ENCODE measurements around the gene DCAF15. TPM values are rescaled to one million over a fixed set of nuclear protein-coding genes. Genes with fewer than 3 reads are reported as not detected.

DCAF15 gene
- total and polyA plus RNA-seq, 2 experiments from 2014 or later = 9.3 to 11.5 TPM

DNA sequence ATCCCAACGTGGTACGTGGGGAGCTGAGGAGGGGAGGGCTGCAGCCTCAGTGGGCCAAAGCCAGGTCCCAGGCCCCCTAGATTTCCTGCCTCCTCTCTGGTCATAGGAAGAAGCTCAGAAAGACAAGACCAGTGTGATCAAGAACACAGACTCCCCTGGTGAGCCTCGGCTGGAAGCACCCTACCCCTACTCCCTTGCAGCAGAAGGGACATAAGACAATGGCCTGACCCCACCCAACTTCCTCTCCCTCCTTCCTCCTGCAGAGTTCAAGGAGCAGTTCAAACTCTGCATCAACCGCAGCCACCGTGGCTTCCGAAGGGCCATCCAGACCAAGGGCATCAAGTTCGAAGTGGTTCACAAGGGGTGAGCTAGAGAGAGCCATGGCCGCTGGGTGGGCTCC is 25.6 kb upstream of the DCAF15 start:
- in situ Hi-C loops (cut with MboI) = no loop called here

DNA sequence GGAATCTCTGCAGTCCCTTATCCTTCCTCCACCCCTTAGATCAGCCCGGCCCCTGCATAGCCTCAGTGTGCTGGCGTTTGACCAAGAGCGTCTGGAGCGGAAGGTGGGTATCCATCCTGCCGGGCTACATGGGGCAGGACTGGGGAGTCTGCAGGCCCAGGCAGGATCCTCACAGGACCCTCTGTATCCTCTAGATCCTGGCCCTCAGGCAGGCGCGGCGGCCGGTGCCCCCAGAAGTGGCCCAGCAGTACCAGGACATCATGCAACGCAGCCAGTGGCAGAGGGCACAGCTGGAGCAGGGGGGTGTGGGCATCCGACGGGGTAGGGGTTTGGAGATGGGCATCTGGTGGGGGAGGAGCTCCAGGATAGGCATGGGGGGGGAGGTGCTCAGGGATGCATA is 23.0 kb upstream of the DCAF15 start:
- Histone ChIP-seq H3K27me3 (replicated peaks; ENCODE audit: insufficient read depth) (no peaks in the 10 kb centered on the region), H3F3A (ENCODE audit: insufficient read depth) (no peaks in the 10 kb centered on the region), H3K9me2 (ENCODE audit: insufficient read depth) (no peaks in the 10 kb centered on the region), H3K4me2 (ENCODE audit: unreplicated experiment) (no peak overlapping the region), H3K27ac (no peak overlapping the region), H3K79me2 (ENCODE audit: insufficient read depth) (no peaks in the 10 kb centered on the region), H3K36me3 (ENCODE audit: low read depth) (no peaks in the 10 kb centered on the region; the same call in 1 of the 2 replicates), H3K9me3 (ENCODE audit: low read depth) (no peaks in the 10 kb centered on the region), H4K20me1 (ENCODE audit: insufficient read depth) (no peaks in the 10 kb centered on the region), H3K4me3 (no peak overlapping the region), H3K4me1 (ENCODE audit: insufficient read depth) (no peaks in the 10 kb centered on the region), H3K9ac (no peak overlapping the region), H2AFZ (no peak overlapping the region)
- 89 to 93% methylated on average over 12 of the region's 12 CpGs for WGBS, 2 experiments (ENCODE audit: low coverage in 1 of 2, low lambda C conversion rate in 2 of 2, missing lambda C conversion rate in 2 of 2)
- in situ Hi-C loops (cut with MboI) = no loop called here
- no peak for DNase-seq
- TF ChIP-seq EZH2 (IDR thresholded peaks at IDR 0.05; ENCODE audit: insufficient read depth, poor library complexity, severe bottlenecking) (no peak), EZH2phosphoT487 (IDR thresholded peaks at IDR 0.05; ENCODE audit: insufficient read depth, low read depth) (no peak)

More for the DNA sequence above, 25.6 kb upstream of the DCAF15 start:
- H4K20me1 ChIP-seq (ENCODE audit: insufficient read depth) = no peaks in the 10 kb centered on the region
- no peak for TF ChIP-seq EZH2phosphoT487 (IDR thresholded peaks at IDR 0.05; ENCODE audit: insufficient read depth, low read depth)
- no peak for TF ChIP-seq EZH2 (IDR thresholded peaks at IDR 0.05; ENCODE audit: insufficient read depth, poor library complexity, severe bottlenecking)
- no peaks in the 10 kb centered on the region for H3K4me1 ChIP-seq (ENCODE audit: insufficient read depth)
- H3F3A ChIP-seq (ENCODE audit: insufficient read depth) = no peaks in the 10 kb centered on the region
- H3K36me3 ChIP-seq (ENCODE audit: low read depth) = peaks cover 9% of the 10 kb centered on the region; the same call in 1 of the 2 replicates
- no peak overlapping the region for H3K4me2 ChIP-seq (ENCODE audit: unreplicated experiment)
- no peak overlapping the region for H3K4me3 ChIP-seq
- H3K9ac ChIP-seq = no peak overlapping the region
- WGBS, 2 experiments (ENCODE audit: low coverage in 1 of 2, low lambda C conversion rate in 2 of 2, missing lambda C conversion rate in 2 of 2) = 86 to 90% methylated on average over 8 of the region's 8 CpGs
- H3K27me3 ChIP-seq (replicated peaks; ENCODE audit: insufficient read depth) = no peaks in the 10 kb centered on the region
- no peak overlapping the region for H3K27ac ChIP-seq
- no peaks in the 10 kb centered on the region for H3K9me2 ChIP-seq (ENCODE audit: insufficient read depth)
- no peak for DNase-seq
- H3K9me3 ChIP-seq (ENCODE audit: low read depth) = no peaks in the 10 kb centered on the region
- H3K79me2 ChIP-seq (ENCODE audit: insufficient read depth) = no peaks in the 10 kb centered on the region
- no peak overlapping the region for H2AFZ ChIP-seq

DNA sequence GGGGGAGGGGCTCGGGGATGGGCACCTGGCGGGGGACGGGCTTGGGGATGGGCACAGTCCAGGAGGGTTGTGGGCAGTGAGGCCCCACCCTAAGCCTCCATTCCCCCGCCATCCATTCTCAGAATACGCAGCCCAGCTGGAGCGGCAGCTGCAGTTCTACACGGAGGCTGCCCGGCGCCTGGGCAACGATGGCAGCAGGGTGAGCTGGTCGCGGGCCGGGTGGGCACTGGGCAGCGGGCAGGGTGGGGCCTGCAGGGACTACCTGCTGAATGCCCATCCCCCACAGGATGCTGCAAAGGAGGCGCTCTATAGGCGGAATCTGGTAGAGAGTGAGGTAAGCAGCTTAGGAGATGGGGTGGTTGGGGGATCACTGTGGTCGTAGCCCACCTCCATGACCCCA is 22.4 kb upstream of the DCAF15 start:
- no peaks in the 10 kb centered on the region for H3K9me3 ChIP-seq (ENCODE audit: low read depth)
- no peak overlapping the region for H3K4me2 ChIP-seq (ENCODE audit: unreplicated experiment)

GRCh38 chr19:13930402-13930801 is 21.9 kb upstream of the DCAF15 start:
- Histone ChIP-seq H2AFZ (no peak overlapping the region), H3K9me3 (ENCODE audit: low read depth) (no peaks in the 10 kb centered on the region), H3K9ac (no peak overlapping the region), H3F3A (ENCODE audit: insufficient read depth) (no peaks in the 10 kb centered on the region), H3K4me3 (no peak overlapping the region), H3K79me2 (ENCODE audit: insufficient read depth) (no peaks in the 10 kb centered on the region), H3K27me3 (replicated peaks; ENCODE audit: insufficient read depth) (no peaks in the 10 kb centered on the region), H3K4me1 (ENCODE audit: insufficient read depth) (no peaks in the 10 kb centered on the region), H3K9me2 (ENCODE audit: insufficient read depth) (no peaks in the 10 kb centered on the region), H3K27ac (no peak overlapping the region), H3K4me2 (ENCODE audit: unreplicated experiment) (no peak overlapping the region), H3K36me3 (ENCODE audit: low read depth) (no peaks in the 10 kb centered on the region; the same call in 1 of the 2 replicates), H4K20me1 (ENCODE audit: insufficient read depth) (no peaks in the 10 kb centered on the region)
- DNase-seq = no peak
- TF ChIP-seq EZH2 (IDR thresholded peaks at IDR 0.05; ENCODE audit: insufficient read depth, poor library complexity, severe bottlenecking) (no peak), EZH2phosphoT487 (IDR thresholded peaks at IDR 0.05; ENCODE audit: insufficient read depth, low read depth) (no peak)
- in situ Hi-C loops (cut with MboI) = no loop called here
- WGBS, 2 experiments (ENCODE audit: low coverage in 1 of 2, low lambda C conversion rate in 2 of 2, missing lambda C conversion rate in 2 of 2) = 91% methylated on average over 15 to 17 of the region's 17 CpGs

More for the DNA sequence above, 22.4 kb upstream of the DCAF15 start:
- H4K20me1 ChIP-seq (ENCODE audit: insufficient read depth) = no peaks in the 10 kb centered on the region
- no peak for DNase-seq
- H3F3A ChIP-seq (ENCODE audit: insufficient read depth) = no peaks in the 10 kb centered on the region
- no peak overlapping the region for H3K9ac ChIP-seq
- no peak overlapping the region for H2AFZ ChIP-seq
- H3K79me2 ChIP-seq (ENCODE audit: insufficient read depth) = no peaks in the 10 kb centered on the region
- no peak overlapping the region for H3K27ac ChIP-seq
- H3K36me3 ChIP-seq (ENCODE audit: low read depth) = no peaks in the 10 kb centered on the region; the same call in 1 of the 2 replicates
- no peaks in the 10 kb centered on the region for H3K27me3 ChIP-seq (replicated peaks; ENCODE audit: insufficient read depth)
- H3K4me3 ChIP-seq = no peak overlapping the region
- in situ Hi-C loops (cut with MboI) = no loop called here
- no peaks in the 10 kb centered on the region for H3K4me1 ChIP-seq (ENCODE audit: insufficient read depth)
- no peak for TF ChIP-seq EZH2phosphoT487 (IDR thresholded peaks at IDR 0.05; ENCODE audit: insufficient read depth, low read depth)
- TF ChIP-seq EZH2 (IDR thresholded peaks at IDR 0.05; ENCODE audit: insufficient read depth, poor library complexity, severe bottlenecking) = no peak
- no peaks in the 10 kb centered on the region for H3K9me2 ChIP-seq (ENCODE audit: insufficient read depth)
- 89 to 97% methylated on average over 12 to 17 of the region's 17 CpGs for WGBS, 2 experiments (ENCODE audit: low coverage in 1 of 2, low lambda C conversion rate in 2 of 2, missing lambda C conversion rate in 2 of 2)

All from GM23248 (cell line).